Measurements from ENCODE around the gene PPFIA4. TPM values are rescaled to one million over a fixed set of nuclear protein-coding genes. Genes with fewer than 3 reads are reported as not detected.

The PPFIA4 gene
- total RNA-seq, 1 experiment from 2014 or later = 3.0 TPM

- no peaks in the 10 kb centered on the region for H3K36me3 ChIP-seq (ENCODE audit: insufficient read depth, low read length, poor library complexity, severe bottlenecking)
- no peak for DNase-seq (ENCODE audit: low spot score)
- ChIA-PET CTCF (no interaction called here), POLR2A (ENCODE audit: low non-redundant PET) (no interaction called here)
- intact Hi-C loops (cut with micrococcal nuclease; ENCODE audit: unreplicated experiment) = no loop called here
- no peaks in the 10 kb centered on the region for H3K4me1 ChIP-seq (ENCODE audit: insufficient read depth, low read length, poor library complexity, severe bottlenecking)
- H3K27me3 ChIP-seq (replicated peaks; ENCODE audit: insufficient read depth, low read depth, low read length, poor library complexity) = no peaks in the 10 kb centered on the region
- peaks cover 14% of the 10 kb centered on the region for H3K9me3 ChIP-seq (ENCODE audit: low read depth, low read length, poor library complexity, severe bottlenecking)
- H3K4me3 ChIP-seq (ENCODE audit: low read depth, low read length, poor library complexity, severe bottlenecking) = no peak overlapping the region
- TF ChIP-seq CTCF (conservative IDR thresholded peaks at IDR 0.05; ENCODE audit: low read depth, low read length) (no peak), EZH2 (IDR thresholded peaks at IDR 0.05; ENCODE audit: borderline replicate concordance, low read depth, low read length, poor library complexity, severe bottlenecking) (no peak)
- BruUV-seq (replicated peaks) = no TSS peak
- no peak overlapping the region for H3K27ac ChIP-seq (ENCODE audit: low read depth, low read length, poor library complexity, severe bottlenecking)
These were observed 64.8 kb downstream of the PPFIA4 start for GRCh38 chr1:203091199-203091477.

GRCh38 chr1:203091761-203092330 is 65.6 kb downstream of the PPFIA4 start:
- ChIA-PET CTCF (interaction anchor here (0.6 kb wide), 1 partner anchor 902 kb away, joined by 10 read pairs; no protein-coding TSS in a partner anchor), POLR2A (ENCODE audit: low non-redundant PET) (no interaction called here)
- TF ChIP-seq CTCF (conservative IDR thresholded peaks at IDR 0.05; ENCODE audit: low read depth, low read length) = no peak
- no peak for TF ChIP-seq EZH2 (IDR thresholded peaks at IDR 0.05; ENCODE audit: borderline replicate concordance, low read depth, low read length, poor library complexity, severe bottlenecking)
- no peak for DNase-seq (ENCODE audit: low spot score)
- Histone ChIP-seq H3K9me3 (ENCODE audit: low read depth, low read length, poor library complexity, severe bottlenecking) (peaks cover 14% of the 10 kb centered on the region), H3K4me3 (ENCODE audit: low read depth, low read length, poor library complexity, severe bottlenecking) (no peak overlapping the region), H3K27ac (ENCODE audit: low read depth, low read length, poor library complexity, severe bottlenecking) (no peak overlapping the region), H3K27me3 (replicated peaks; ENCODE audit: insufficient read depth, low read depth, low read length, poor library complexity) (no peaks in the 10 kb centered on the region), H3K36me3 (ENCODE audit: insufficient read depth, low read length, poor library complexity, severe bottlenecking) (no peaks in the 10 kb centered on the region), H3K4me1 (ENCODE audit: insufficient read depth, low read length, poor library complexity, severe bottlenecking) (no peaks in the 10 kb centered on the region)
- BruUV-seq (replicated peaks) = no TSS peak
- intact Hi-C loops (cut with micrococcal nuclease; ENCODE audit: unreplicated experiment) = no loop called here

GRCh38 chr1:203093754-203094410 is 67.6 kb downstream of the PPFIA4 start:
- Histone ChIP-seq H3K9me3 (ENCODE audit: low read depth, low read length, poor library complexity, severe bottlenecking) (peaks cover 14% of the 10 kb centered on the region), H3K36me3 (ENCODE audit: insufficient read depth, low read length, poor library complexity, severe bottlenecking) (no peaks in the 10 kb centered on the region), H3K4me1 (ENCODE audit: insufficient read depth, low read length, poor library complexity, severe bottlenecking) (no peaks in the 10 kb centered on the region), H3K27me3 (replicated peaks; ENCODE audit: insufficient read depth, low read depth, low read length, poor library complexity) (no peaks in the 10 kb centered on the region), H3K4me3 (ENCODE audit: low read depth, low read length, poor library complexity, severe bottlenecking) (no peak overlapping the region), H3K27ac (ENCODE audit: low read depth, low read length, poor library complexity, severe bottlenecking) (no peak overlapping the region)
- ChIA-PET CTCF (no interaction called here), POLR2A (ENCODE audit: low non-redundant PET) (no interaction called here)
- intact Hi-C loops (cut with micrococcal nuclease; ENCODE audit: unreplicated experiment) = no loop called here
- BruUV-seq (replicated peaks) = no TSS peak
- no peak for DNase-seq (ENCODE audit: low spot score)
- TF ChIP-seq EZH2 (IDR thresholded peaks at IDR 0.05; ENCODE audit: borderline replicate concordance, low read depth, low read length, poor library complexity, severe bottlenecking) (no peak), CTCF (conservative IDR thresholded peaks at IDR 0.05; ENCODE audit: low read depth, low read length) (no peak)

Measured in A673 (cell line).